Measurements from ENCODE around the gene TMEM158. TPM values are rescaled to one million over a fixed set of nuclear protein-coding genes. Genes with fewer than 3 reads are reported as not detected.

Gene TMEM158
- total and polyA plus RNA-seq, 11 donors, result 0.31 to 3.3 (median 0.58) TPM

DNA sequence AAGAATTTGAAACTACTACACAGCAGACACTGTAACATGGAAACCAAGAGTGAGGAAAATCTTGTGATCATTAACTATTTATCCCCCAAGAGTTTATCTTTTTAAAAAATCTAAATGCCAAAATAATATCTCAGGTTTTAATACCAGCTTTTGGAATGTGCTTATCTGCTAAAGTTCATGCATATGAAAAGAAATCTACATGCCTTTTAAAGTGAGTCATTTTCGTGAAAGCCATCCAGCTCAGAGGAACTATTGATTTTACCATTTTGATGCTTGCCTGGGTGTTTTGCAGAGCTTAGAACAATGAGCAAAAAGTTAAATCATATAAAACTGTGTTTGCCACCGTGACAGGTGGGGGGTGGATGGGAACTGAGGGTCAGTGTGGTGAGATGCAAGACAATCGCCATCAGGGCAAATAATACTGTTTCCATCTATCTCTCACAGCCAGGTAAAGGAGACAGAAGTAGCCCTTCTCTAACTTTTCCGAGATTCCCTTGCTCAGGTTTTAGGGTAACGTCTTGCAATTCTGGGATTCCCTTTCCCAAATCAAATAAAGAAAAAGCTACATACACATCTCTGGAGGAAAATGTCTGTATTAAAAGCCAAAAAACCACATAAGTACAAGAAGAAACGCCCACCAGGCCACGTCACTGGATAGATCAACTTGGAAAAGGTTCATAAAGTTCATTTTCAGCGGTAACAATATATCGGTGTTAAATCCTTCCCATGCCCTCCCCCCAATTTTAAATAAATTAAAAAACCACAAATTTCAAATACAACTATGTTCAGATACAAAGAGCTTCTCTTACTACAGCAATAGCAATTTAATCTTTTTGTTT is 2.0 kb downstream of the TMEM158 start:
- Histone ChIP-seq H3K4me3 (peak overlapping the region in 3 of 12 donors; percentile 50 to 60 (median 57)), H3K36me3 (no peaks in the 10 kb centered on the region), H3K4me1 (peaks cover 0 to 16% (median 5%) of the 10 kb centered on the region in 12 donors), H3K27ac (no peak overlapping the region), H3K27me3 (peaks cover 0 to 60% (median 18%) of the 10 kb centered on the region in 9 donors), H3K9me3 (no peaks in the 10 kb centered on the region)
- TF ChIP-seq POLR2A (IDR thresholded peaks at IDR 0.05), result no peak
- TF ChIP-seq, protein P1, sequence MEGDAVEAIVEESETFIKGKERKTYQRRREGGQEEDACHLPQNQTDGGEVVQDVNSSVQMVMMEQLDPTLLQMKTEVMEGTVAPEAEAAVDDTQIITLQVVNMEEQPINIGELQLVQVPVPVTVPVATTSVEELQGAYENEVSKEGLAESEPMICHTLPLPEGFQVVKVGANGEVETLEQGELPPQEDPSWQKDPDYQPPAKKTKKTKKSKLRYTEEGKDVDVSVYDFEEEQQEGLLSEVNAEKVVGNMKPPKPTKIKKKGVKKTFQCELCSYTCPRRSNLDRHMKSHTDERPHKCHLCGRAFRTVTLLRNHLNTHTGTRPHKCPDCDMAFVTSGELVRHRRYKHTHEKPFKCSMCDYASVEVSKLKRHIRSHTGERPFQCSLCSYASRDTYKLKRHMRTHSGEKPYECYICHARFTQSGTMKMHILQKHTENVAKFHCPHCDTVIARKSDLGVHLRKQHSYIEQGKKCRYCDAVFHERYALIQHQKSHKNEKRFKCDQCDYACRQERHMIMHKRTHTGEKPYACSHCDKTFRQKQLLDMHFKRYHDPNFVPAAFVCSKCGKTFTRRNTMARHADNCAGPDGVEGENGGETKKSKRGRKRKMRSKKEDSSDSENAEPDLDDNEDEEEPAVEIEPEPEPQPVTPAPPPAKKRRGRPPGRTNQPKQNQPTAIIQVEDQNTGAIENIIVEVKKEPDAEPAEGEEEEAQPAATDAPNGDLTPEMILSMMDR (IDR thresholded peaks at IDR 0.05), result no peak
- 57 to 67% (median 60%) methylated on average over 9 of the region's 9 CpGs for WGBS, 4 donors
- ATAC-seq (no peak), DNase-seq (no peak)
- intact Hi-C loops (cut with DNase I), result loop anchor here in 5 of 10 donors (5.0 to 10.0 kb wide), 4 partner anchors 271 to 431 kb away; no protein-coding TSS in a partner anchor

DNA sequence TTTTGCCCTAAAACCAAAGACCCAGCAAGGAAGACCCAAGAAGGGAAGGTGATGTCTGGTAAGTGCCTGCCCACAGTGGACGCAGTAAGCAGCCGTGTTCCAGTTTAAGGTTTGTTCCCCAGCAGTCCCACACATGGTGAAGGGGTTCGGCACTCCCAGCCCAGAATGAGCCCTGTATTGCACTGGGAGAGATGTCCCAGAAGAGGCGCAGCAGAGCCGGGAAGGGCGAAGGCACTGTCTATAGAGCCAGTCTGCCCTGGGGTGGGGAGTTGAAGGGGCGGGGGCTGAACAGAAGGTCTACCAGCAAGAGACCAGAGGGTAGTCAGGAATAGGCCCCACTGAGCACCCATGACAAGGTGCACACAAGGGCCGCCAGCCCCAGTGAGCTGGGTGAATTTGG is 6.4 kb downstream of the TMEM158 start:
- Histone ChIP-seq H3K4me1 (peaks cover 0 to 6% (median 0%) of the 10 kb centered on the region in 12 donors), H3K4me3 (no peak overlapping the region), H3K27ac (no peak overlapping the region), H3K9me3 (no peaks in the 10 kb centered on the region), H3K27me3 (peaks cover 0 to 61% (median 14%) of the 10 kb centered on the region in 9 donors), H3K36me3 (no peaks in the 10 kb centered on the region)
- DNase-seq, result no peak
- intact Hi-C loops (cut with DNase I), result loop anchor here in 8 of 10 donors (5.0 to 10.0 kb wide), 5 partner anchors 268 to 435 kb away; no protein-coding TSS in a partner anchor
- TF ChIP-seq, protein P1 (IDR thresholded peaks at IDR 0.05), result no peak
- TF ChIP-seq POLR2A (IDR thresholded peaks at IDR 0.05), result no peak
- 93 to 97% (median 95%) methylated on average over 5 to 8 of the region's 8 CpGs for WGBS, 4 donors
- ATAC-seq, result no peak

DNA sequence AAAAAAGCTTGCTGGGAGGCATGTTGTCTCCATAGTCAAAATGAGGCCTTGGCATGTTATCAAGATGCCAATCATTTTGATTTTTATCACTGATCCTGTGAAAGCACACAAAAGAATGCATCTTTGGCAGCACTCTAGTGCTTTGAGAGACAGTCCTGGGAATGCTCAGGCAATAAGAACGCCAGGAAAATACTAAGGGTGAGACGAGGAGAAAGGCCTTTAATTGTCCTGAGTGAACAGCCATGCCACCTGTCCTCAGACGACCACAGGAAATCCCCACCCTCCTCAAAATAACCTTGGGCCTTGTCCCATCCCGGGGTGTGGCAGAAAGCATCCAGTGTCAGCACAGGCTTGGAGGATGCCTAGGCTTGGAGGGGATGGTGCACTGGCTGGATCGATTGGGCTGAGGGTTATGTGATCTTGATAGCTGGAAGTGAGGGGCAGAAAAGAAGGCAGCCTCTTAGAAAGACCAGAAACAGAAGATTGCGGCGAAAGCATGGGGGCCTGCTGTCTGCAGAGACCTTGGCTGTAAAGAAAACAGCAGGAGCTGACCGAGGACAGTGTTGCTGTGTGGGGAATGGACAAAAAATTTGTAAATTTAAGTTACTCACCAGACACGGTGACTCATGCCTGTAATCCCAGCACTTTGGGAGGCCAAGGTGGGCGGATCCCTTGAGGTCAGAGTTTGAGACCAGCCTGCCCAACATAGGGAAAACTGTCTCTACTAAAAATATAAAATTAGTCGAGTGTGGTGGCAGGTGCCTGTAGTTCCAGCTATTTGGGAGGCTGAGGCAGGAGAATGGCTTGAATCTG is 7.3 kb downstream of the TMEM158 start:
- no peaks in the 10 kb centered on the region for H3K4me1 ChIP-seq
- no peak for ATAC-seq
- no peaks in the 10 kb centered on the region for H3K9me3 ChIP-seq
- no peak overlapping the region for H3K4me3 ChIP-seq
- DNase-seq, result no peak
- no peak overlapping the region for H3K27ac ChIP-seq
- intact Hi-C loops (cut with DNase I), result loop anchor here in 3 of 10 donors (5.0 to 10.0 kb wide), 2 partner anchors 269 to 276 kb away; no protein-coding TSS in a partner anchor
- TF ChIP-seq POLR2A (IDR thresholded peaks at IDR 0.05), result no peak
- TF ChIP-seq, protein P1 (IDR thresholded peaks at IDR 0.05), result no peak
- WGBS, 4 donors, result 61 to 67% (median 63%) methylated on average over 11 of the region's 11 CpGs
- H3K36me3 ChIP-seq, result no peaks in the 10 kb centered on the region
- peaks cover 0 to 52% (median 10%) of the 10 kb centered on the region in 9 donors for H3K27me3 ChIP-seq

Measured in heart left ventricle (tissue), 16 donors.